Fibroblast of skin of scalp (primary cell): Measurements from ENCODE around the gene C1orf210.

Experiments
- DNase-seq: peaks from one replicate; pipeline ENCODE4 v3.0.0-alpha.2; 2013

Gene C1orf210

DNA sequence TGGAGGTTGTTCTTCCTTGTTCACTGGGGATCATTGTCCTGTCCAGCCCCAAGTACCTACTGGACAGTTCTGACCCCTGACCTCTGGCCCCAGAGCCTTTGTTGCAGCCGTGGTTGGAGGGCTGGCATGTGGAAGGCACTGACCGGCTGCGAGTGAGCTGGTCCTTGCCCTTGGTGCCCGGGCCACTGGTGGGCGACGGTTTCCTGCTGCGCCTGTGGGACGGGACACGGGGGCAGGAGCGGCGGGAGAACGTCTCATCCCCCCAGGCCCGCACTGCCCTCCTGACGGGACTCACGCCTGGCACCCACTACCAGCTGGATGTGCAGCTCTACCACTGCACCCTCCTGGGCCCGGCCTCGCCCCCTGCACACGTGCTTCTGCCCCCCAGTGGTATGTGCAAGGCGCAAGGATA lies 26.8 kb upstream of the C1orf210 start:
- DNase-seq = no peak

DNA sequence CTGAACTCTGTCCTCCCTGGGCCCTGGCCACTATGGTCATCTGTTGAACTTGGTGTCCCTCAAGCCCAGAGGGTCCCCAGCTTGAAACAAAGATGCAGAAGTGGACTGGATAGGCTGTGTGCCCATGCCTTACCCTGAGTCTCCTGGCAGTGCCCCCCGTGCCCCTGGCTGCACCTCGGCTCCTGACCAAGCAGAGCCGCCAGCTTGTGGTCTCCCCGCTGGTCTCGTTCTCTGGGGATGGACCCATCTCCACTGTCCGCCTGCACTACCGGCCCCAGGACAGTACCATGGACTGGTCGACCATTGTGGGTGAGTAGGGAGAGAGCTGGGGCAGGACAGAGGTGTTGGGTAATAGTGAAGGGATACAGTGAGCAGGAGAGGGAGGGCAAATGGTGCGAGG lies 26.1 kb upstream of the C1orf210 start:
- DNase-seq = no peak

DNA sequence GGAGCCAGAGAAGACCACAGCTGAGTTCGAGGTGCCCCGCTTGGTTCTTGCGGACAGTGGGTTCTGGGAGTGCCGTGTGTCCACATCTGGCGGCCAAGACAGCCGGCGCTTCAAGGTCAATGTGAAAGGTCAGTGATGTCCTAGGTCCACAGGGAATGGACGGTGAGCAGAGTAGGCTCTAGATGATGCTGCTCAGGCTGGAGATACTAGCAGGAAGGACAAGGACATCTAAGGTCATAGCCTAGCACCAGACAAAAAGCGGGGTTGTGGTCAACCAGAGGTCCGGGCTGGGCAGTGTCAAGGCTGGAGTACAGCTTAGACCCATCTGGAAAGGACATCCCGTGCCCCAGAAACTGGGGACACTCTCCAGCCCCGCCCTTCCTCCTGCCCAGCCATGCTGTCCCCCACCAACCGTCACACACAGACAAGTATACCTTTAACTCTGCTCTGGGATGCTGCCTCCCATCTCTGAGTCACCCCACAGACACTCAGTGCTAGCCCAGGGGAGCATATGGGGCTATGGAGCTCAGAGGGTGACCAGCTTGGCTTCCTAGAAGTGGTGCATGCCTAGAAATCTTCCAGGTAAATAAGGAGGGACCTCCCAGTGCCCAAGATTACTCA lies 24.1 kb upstream of the C1orf210 start:
- DNase-seq = no peak

DNA sequence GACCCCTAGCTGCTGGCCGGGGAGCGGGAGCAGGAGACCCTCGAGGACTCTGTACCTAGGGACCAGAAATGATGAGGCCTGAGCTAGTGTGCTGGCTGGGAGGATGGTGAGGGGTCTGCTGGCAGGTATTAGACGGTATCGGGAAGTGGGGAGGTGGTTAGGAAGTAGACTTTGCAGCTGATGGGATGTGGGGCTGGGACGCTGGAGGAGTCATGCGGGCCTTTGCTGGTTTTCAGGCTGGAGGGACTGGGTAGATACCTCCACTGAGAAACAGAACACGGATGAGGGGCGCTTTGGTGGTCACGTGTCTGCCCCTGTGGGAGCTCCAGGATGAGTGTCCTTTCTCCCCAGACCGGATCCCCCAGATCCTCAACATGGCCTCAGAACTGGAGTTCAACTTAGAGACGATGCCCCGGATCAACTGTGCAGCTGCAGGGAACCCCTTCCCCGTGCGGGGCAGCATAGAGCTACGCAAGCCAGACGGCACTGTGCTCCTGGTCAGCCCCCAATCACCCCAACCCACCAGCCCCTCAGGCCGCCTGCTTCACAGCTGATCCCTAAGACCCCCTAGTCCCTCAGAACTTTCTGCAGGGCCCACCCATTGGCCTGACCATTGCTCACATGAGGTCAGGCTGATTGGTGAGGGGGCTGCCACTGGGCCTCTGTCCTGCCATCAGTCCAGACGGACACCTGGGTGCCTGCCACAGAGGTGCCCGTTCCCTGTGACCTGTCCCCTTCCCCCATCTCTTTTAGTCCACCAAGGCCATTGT lies 23.4 kb upstream of the C1orf210 start:
- DNase-seq = no peak

DNA sequence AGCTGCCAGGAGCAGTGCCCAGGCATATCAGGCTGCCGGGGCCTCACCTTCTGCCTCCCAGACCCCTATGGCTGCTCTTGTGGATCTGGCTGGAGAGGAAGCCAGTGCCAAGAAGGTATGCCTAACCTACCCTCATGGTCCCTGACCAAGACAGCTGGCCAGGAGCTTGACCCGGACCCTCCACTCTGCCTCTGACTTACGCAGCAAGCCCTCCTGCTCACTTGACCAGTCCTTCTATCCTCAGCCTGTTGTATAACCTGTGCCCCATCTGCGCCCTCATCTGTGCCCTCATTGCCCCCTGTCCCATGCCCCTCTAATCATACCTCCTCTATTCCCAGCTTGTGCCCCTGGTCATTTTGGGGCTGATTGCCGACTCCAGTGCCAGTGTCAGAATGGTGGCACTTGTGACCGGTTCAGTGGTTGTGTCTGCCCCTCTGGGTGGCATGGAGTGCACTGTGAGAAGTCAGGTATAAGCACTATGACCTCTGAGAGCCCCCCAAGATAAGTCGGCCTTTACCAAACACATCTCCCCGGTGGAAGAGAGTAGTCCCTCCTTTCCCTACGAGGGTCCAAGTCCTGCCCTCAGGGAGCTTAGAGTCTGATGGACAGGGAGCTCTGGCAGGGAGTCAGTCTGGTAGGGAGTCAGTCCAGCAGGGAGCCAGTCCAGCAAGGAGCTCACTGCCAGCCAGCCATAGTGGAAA lies 22.2 kb upstream of the C1orf210 start:
- no peak for DNase-seq

DNA sequence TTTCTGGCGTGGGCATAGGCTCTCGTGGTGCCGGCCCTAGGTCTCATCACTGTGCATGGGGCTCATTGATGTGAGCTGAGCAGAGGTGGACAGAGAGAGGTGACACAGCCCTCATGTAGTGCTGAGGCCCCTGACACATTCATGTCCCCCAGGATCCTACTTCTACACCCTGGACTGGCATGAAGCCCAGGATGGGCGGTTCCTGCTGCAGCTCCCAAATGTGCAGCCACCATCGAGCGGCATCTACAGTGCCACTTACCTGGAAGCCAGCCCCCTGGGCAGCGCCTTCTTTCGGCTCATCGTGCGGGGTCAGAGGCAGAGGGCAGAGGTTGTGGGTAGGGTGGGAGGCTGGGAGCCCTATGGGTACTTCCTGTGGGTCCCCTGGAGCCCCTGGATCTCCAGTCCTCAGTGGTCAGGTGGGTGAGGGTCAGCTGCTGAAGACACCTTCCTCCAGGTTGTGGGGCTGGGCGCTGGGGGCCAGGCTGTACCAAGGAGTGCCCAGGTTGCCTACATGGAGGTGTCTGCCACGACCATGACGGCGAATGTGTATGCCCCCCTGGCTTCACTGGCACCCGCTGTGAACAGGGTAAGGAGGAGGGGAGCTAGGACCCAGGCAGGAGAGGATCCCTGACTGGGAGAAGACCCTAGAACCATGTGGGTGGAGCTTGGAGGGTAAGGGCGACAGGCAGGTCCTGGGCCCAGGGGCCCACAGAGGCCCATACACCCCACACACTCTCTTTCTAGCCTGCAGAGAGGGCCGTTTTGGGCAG lies 21.5 kb upstream of the C1orf210 start:
- DNase-seq = no peak

DNA sequence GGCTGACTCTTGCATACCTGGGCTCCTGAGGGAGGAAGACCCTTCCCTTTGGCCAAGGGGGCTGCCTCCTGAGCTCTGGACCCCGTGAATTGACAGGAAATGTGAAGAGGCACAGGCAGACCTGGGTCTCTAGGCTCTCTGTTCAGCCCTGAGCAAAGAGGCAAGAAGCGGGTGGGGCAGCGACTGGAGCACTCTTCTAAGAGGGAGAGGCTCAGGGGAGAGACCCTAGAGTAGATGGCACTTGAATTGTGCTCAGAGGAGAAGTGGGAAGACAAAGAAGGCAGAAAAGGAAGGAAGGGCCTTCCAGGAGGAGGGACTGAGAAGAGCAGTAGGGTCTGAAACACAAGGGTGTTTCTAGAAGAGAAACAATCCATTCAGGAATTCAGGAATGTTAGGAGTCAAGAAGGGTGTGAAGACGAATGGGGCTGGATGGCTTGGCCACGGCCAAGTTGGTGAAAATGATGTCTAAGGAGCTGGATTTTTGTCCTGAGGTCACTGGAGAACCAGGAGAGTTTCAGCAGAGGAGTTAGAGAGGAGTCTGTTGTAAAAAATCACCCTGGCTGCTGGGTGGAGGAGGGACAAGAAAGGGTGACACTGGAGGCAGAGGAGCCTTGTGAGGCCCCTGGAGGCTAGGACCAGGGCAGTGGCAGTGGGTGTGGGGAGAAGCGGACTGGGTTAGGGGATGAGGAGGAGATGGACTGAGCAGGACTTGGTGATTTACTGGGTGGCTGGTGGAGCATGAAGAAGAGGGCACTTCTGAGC lies 20.7 kb upstream of the C1orf210 start:
- DNase-seq = no peak

DNA sequence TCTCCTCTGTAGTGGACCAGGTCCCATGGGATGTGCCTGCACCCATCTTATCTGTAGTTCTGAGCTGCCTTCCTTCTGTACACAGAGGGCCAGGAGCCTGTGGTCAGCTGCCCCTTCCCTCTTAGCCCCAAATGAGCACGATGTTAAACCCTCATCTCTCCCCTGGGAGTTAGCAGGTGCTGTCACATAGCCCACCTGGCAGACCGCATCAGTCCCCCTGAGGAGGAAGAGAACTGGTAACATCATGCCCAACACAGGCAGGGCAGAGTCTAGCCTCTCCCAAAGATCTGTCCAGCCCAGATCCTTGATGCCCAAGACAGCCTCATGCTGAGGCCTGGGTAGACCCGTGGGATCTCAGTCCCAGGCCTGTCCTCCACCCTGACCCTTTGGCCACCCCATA lies 20.1 kb upstream of the C1orf210 start:
- no peak for DNase-seq

DNA sequence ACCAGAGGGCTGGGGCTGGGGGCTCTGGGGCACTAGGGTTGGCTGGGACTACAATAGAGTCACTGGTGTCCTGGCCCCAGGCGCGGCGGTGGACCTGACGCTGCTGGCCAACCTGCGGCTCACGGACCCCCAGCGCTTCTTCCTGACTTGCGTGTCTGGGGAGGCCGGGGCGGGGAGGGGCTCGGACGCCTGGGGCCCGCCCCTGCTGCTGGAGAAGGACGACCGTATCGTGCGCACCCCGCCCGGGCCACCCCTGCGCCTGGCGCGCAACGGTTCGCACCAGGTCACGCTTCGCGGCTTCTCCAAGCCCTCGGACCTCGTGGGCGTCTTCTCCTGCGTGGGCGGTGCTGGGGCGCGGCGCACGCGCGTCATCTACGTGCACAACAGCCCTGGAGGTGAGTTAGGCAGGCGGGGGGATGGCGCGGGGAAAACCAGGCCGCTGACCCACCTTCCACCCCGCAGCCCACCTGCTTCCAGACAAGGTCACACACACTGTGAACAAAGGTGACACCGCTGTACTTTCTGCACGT lies 19.5 kb upstream of the C1orf210 start:
- DNase-seq = no peak

DNA sequence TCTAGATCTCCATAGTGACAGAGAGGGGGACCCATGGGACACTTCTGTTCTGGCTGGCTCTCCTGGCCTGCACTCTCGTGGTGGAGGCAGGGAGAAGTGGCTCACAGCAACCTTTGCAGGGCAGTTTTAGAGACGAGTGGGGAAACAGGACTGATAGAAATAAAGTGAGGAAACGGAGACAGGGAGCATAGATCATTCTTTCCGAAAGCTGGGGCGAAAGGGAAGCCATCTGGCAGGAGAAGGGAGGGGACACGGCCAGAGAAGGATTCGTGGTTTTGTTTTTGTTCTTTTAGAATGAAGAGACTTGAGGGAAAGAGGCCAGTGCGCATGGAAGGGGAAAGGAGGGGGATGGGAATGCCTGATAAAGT lies 18.9 kb upstream of the C1orf210 start:
- DNase-seq = no peak

DNA sequence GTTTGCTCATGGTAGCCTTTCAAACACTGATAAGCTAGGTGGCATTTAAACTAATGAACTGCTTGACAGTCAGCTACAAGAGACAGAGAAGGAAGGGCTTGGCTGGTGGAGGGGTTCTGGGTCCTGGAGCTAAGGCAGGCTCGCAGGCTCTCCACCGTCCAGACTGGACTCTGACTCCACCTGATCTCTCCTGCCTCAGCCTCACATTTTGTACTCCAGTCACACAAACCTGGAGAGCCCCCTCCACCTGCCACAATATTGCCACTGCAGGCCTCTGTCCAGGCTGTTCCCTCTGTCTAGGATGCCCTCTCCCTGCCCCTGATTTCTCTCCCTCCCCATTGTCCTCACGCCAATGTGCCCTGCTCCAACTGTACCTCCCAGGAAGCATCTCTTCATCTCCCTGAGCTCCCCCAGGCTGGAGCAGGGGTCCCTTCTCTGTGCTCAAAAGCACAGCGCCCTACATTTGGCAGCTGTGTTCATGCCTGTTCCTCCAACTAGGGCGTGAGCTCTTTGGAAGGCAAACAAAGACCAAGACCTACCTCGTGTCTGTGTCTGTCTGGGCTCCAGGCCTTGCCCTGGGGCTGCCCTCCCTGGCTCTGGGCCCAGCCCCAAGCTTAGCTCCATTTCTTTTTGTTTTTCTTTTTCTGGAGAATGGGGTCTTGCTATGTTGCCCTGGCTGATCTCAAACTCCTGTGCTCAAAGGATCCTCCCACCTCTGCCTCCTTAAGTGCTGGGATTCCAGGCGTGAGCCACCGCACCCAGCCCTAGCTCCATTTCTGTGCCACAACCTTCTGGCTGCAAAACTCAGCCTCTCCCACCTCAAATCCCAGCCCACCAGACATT lies 18.3 kb upstream of the C1orf210 start:
- DNase-seq = no peak

DNA sequence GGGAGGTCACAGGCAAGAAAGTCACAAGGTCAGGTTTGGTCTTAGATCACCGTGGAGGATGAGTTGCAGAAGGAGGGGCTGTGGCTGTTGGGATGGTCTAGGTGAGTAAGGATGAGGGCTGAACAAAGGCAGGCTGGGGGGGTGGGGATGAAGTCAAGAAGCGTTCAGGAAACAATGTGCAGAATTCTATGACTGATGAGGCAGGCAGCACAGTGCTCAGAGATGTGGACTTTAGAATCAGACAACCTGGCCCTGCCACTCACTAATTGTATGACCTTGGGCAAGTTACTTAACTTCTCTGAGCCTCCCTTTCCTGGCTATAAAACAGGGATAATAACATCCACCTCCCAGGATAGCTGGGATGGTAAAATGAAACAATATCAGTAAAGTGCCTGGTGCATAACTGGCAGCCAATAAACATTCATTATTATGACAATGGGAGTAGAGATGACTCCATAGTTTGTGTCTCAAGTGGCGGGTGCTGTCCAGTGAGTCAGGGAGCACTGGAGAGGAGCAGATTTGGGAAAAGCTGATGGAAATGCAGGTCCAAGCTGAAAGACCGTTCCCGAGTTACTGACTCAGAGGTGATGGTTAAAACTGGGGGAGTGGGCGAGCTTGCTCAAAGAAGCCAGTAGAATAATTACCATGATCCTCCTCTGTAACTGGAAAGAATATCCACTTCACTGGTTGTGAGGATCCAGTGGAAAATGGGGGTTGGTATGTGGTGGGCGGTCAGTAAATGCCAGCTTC lies 17.5 kb upstream of the C1orf210 start:
- DNase-seq = no peak

DNA sequence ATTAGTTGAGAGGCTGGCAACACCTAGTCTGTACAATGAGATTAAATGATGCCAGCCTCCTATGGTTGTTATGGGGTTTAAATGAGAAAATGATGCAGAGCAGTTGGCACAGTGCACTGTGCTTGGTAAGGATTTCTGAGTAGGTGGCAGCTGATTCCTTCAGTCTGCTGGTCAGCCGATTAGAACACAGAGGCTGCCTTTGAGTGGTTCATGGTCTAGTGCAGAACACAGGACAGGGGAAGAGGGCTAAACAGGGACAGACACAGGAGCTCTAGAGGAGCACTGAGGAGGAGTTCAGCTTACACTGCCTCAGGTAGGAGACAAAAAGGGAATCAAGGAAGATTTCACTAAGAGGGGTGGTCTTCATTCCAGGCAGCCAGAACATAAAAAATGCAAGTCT lies 16.8 kb upstream of the C1orf210 start:
- DNase-seq = no peak

DNA sequence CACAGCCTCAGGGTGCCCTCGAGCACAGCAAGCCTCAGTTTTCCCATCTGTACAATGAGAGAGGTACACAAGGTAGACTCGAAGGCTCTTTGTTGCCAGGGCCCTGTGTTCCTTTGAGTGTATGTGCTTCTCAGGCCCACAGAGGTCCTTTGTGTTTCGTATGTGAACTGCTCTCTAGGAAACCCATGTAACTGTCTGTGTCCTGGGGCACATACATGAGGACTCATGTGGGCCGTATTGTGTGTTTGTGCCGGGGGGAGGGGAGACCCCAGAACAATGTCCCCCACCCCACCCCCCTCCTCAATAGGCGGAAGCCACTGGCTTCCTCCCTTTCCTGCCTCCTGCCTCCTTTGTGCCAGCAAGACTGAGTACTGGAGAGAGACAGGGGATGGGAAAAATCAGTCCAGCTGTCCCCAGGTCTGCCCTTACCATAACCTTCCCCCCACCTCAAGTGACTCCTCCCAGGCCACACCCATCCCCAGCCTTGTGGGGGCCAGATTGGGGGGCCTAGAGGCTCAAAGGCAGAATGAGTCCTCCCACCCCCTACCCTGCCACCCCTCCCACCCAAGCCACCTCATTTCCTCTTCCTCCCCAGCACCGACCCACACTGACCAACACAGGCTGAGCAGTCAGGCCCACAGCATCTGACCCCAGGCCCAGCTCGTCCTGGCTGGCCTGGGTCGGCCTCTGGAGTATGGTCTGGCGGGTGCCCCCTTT lies 15.2 kb upstream of the C1orf210 start, which contains the start of gene TIE1:
TSS of gene TIE1 (plus strand) at position 605 of the 717 bp plus-strand sequence. CDS start at position 695, 90 bp downstream.
- DNase-seq = no peak

DNA sequence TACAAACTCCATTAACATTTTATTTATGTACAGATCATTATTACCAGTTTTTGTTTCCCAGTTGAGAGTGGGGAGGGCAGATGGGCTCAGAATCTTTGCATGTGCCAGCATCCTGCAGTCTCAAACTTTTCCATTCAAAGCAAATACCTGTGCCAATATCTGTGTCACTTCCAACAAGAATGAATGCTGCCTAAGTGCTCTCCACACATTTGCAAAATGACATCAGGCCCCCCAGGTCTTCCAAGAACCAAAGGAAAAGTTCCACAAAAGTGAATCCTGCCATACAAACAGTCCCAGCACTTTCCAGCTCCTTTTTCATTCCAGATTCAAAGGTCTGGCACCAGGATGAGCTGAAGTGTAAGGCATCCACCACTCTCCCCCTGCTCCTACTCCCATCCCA lies 13.7 kb upstream of the C1orf210 start:
- DNase-seq = no peak

DNA sequence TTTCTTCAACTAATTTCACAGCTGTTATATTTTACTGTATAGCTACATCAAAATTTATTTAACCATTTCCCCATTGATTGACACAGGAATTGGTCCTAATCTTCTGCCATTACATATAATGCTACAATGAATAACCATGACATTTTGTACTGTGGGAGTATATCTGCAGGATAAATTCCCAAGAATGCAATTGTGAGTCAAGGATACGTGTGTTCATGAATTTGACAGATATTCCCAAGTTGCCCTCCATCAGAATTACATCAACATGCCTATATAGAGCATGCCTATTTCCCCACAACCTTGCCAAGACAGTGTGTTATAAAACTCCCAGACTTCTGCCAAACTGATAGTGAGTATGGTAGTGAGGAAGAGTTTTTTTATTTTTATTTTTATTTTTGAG lies 12.7 kb upstream of the C1orf210 start:
- no peak for DNase-seq

DNA sequence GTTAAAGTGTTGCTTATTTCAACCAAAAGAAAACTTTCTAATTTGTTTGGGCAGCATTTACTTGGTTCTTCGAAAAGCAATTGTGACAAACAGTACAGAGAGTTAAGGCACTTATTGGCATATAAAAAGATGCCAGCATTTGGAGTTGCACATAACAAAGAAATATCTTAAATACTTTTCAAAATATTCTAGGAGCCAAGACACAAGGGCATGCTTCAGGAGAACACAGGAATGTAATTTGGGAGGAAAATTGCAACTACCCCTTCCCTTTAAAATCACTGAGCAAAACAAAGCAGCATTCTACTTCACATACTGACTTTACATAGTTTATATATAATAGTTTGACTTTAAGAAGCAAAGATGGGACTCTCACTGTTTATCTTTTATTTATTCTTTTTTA lies 10.8 kb upstream of the C1orf210 start:
- peak; percentile 15 for DNase-seq

DNA sequence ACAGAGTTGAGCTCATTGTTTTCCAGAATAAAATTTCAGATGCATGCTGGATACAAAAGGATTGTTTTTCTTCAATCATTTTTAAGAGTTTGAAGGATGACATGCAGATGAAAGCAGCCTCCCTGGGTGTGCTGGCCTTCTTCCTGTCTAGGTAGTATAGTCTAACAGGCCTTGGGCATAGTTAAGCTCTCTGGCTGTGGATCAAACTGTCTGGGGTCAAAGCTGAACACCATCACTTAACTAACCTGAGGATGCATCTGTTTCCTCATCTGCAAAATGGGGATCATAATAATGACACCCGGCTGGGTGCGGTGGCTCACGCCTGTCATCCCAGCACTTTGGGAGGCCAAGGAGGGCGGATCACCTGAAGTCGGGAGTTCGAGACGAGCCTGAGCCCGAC lies 9.4 kb upstream of the C1orf210 start:
- DNase-seq = no peak
